HG03196 (cell line): Measurements from ENCODE around the gene CSTB.
A peak's percentile ranks its signal among the peaks of the same experiment; 100 is the strongest.

Experiments used
- ATAC-seq: cut with Tn5 transposase; IDR thresholded peaks from one replicate; pipeline ENCODE4 v1.9.1; 2021; ENCODE audit not compliant: unreplicated experiment

Gene CSTB

GRCh38 chr21:43793243-43793642 is 17.1 kb upstream of the CSTB start:
- no peak for ATAC-seq

- no peak for ATAC-seq
Observed at GRCh38 chr21:43792406-43792805, 16.3 kb upstream of the CSTB start.

- ATAC-seq = no peak
Observed at GRCh38 chr21:43790010-43790524, 14.0 kb upstream of the CSTB start.

GRCh38 chr21:43789276-43790009 is 13.3 kb upstream of the CSTB start, which contains the start of gene RRP1:
RRP1 (plus strand) TSS chr21:43789577; CDS start chr21:43789630, 53 bp downstream.
- peak; percentile 90 for ATAC-seq

- ATAC-seq = no peak
Observed at GRCh38 chr21:43786807-43787440, 10.8 kb upstream of the CSTB start.

GRCh38 chr21:43786300-43786806 is 10.2 kb upstream of the CSTB start:
- ATAC-seq = no peak

- ATAC-seq = no peak
Observed at GRCh38 chr21:43785134-43785533, 9.0 kb upstream of the CSTB start.

- ATAC-seq = no peak
Observed at GRCh38 chr21:43783098-43783700, 7.1 kb upstream of the CSTB start.

- no peak for ATAC-seq
Observed at GRCh38 chr21:43782431-43783097, 6.5 kb upstream of the CSTB start.

GRCh38 chr21:43781846-43782245 is 5.7 kb upstream of the CSTB start:
- ATAC-seq = no peak

GRCh38 chr21:43779660-43780059 is 3.6 kb upstream of the CSTB start:
- ATAC-seq = no peak

- no peak for ATAC-seq
Observed at GRCh38 chr21:43778469-43779335, 2.6 kb upstream of the CSTB start.

GRCh38 chr21:43777953-43778352 is 1.8 kb upstream of the CSTB start:
- no peak for ATAC-seq

- ATAC-seq = no peak
Observed at GRCh38 chr21:43775190-43775589, 918 bp downstream of the CSTB start.

GRCh38 chr21:43774163-43774562 is 1.9 kb downstream of the CSTB start:
- ATAC-seq = no peak

- no peak for ATAC-seq
Observed at GRCh38 chr21:43772425-43772821, 3.7 kb downstream of the CSTB start.

- ATAC-seq = no peak
Observed at GRCh38 chr21:43771698-43772424, 4.2 kb downstream of the CSTB start.

GRCh38 chr21:43771199-43771675 is 4.9 kb downstream of the CSTB start:
- no peak for ATAC-seq

- no peak for ATAC-seq
Observed at GRCh38 chr21:43770066-43770655, 5.9 kb downstream of the CSTB start.
